Uterus (tissue), 4 donors: ENCODE results near the gene EPHA8. TPM values are rescaled to one million over a fixed set of nuclear protein-coding genes. Genes with fewer than 3 reads are reported as not detected.

Experiments
- DNase-seq, 2 donors: peaks; one replicate each; pipeline ENCODE4 v3.0.0-alpha.2; 2019 to 2020
- H3K27ac ChIP-seq, 2 donors: fragments of 200-600 bp; sonication (generic); 1 replicate in 1 of 2; 2 replicates in 1 of 2; pipeline ENCODE4 v1.5.1; 2016 to 2018
- H3K27me3 ChIP-seq, 2 donors: fragments of 200-600 bp; sonication (generic); one replicate each; pipeline ENCODE4 v1.5.1; 2018 to 2019; ENCODE audit warnings: control low read depth in 1 of 2
- H3K36me3 ChIP-seq, 2 donors: fragments of 200-600 bp; sonication (generic); one replicate each; pipeline ENCODE4 v1.5.1; 2019; ENCODE audit warnings: control low read depth in 1 of 2
- H3K4me1 ChIP-seq, 2 donors: fragments of 200-600 bp; sonication (generic); one replicate each; pipeline ENCODE4 v1.5.1; 2018 to 2019; ENCODE audit warnings: control low read depth in 1 of 2
- H3K4me3 ChIP-seq, 2 donors: fragments of 200-600 bp; sonication (generic); 1 replicate in 1 of 2; 2 replicates in 1 of 2; pipeline ENCODE4 v1.5.1; 2018 to 2019; ENCODE audit warnings: mild to moderate bottlenecking in 1 of 2
- H3K9me3 ChIP-seq, 2 donors: fragments of 200-600 bp; sonication (generic); one replicate each; pipeline ENCODE4 v1.5.1; 2019; ENCODE audit warnings: control low read depth in 1 of 2
- POLR2A ChIP-seq, 2 donors: fragments of 450-650 bp; IDR thresholded peaks; one replicate each; pipeline ENCODE4 v1.6.1; 2016; ENCODE audit warnings: antibody characterized with exemption in 2 of 2, mild to moderate bottlenecking in 1 of 2, moderate library complexity in 1 of 2
- intact Hi-C: fragments of 100-400 bp; cut with DNase I; formaldehyde crosslinking; loops from one replicate; pipeline ENCODE4 v1.15.1; 2023; ENCODE audit warnings: low total_unique reads
- total RNA-seq, 4 donors: library from RNA; depleted of rRNA in 3 of 4; stranded (reverse); fragments of >200 nt in 3 of 4; gene quantifications; one replicate each; pipeline versions ENCODE4 v1.1.0 to v1.2.4, GENCODE V29; 2014 to 2023
- TF ChIP-seq, protein P1 (sequence below), 4 experiments: fragments of 200-600 bp in 2 of 4; fragments of 450-650 bp in 2 of 4; sonication (generic) in 2 of 4; IDR thresholded peaks; one replicate each; pipeline ENCODE4 v1.5.1; 2016 to 2019; ENCODE audit warnings: antibody characterized with exemption in 4 of 4, mild to moderate bottlenecking in 2 of 4, moderate library complexity in 1 of 4
- donor health status: DM: yes; HTN: yes; CAD: no.

EPHA8 gene
- total RNA-seq, 4 donors from 2014 or later, result 0.07 TPM; not detected in 3

DNA sequence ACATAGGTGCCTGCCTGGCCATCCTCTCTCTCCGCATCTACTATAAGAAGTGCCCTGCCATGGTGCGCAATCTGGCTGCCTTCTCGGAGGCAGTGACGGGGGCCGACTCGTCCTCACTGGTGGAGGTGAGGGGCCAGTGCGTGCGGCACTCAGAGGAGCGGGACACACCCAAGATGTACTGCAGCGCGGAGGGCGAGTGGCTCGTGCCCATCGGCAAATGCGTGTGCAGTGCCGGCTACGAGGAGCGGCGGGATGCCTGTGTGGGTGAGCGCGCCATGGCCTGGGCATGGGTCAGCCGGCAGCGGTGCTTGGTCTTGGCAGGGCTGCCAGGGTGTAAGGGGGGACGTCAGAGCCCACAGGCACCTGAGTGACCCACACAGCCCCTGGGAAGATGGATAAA, 13.3 kb downstream of the EPHA8 start:
- intact Hi-C loops, result no loop called here
- no peak for TF ChIP-seq POLR2A (IDR thresholded peaks at IDR 0.05)
- TF ChIP-seq, protein P1, sequence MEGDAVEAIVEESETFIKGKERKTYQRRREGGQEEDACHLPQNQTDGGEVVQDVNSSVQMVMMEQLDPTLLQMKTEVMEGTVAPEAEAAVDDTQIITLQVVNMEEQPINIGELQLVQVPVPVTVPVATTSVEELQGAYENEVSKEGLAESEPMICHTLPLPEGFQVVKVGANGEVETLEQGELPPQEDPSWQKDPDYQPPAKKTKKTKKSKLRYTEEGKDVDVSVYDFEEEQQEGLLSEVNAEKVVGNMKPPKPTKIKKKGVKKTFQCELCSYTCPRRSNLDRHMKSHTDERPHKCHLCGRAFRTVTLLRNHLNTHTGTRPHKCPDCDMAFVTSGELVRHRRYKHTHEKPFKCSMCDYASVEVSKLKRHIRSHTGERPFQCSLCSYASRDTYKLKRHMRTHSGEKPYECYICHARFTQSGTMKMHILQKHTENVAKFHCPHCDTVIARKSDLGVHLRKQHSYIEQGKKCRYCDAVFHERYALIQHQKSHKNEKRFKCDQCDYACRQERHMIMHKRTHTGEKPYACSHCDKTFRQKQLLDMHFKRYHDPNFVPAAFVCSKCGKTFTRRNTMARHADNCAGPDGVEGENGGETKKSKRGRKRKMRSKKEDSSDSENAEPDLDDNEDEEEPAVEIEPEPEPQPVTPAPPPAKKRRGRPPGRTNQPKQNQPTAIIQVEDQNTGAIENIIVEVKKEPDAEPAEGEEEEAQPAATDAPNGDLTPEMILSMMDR (IDR thresholded peaks at IDR 0.05), result no peak
- H3K27ac ChIP-seq, result no peak overlapping the region

DNA sequence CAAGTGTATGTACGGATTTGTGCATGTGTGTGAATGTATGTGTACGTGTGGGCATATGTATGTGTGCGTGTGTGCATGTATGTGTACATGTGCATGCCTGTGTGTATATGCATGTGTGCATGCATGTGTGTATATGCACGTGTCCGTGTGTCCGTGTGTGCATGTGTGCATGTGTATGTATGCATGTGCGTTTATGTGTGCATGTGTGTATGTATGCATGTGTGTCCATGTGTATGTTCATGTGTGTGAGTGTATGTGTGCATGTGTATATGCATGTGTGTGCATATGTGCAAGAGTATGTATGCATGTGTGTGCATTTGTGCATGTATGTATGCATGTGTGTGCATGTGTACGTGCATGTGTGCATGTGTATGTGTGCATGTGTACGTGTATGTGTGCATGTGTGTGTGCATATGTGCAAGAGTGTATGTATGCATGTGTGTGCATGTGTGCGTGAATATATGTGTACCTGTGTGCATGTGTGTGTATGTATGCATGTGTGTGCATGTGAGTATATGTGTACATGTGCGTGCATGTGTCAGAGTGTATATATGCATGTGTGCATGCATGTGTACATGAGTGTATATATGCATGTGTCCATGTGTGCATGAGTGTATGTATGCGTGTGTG, 15.6 kb downstream of the EPHA8 start:
- TF ChIP-seq, protein P1 (IDR thresholded peaks at IDR 0.05), result no peak
- no peak for TF ChIP-seq POLR2A (IDR thresholded peaks at IDR 0.05)
- no peak overlapping the region for H3K4me3 ChIP-seq
- no peaks in the 10 kb centered on the region for H3K27me3 ChIP-seq
- H3K9me3 ChIP-seq, result no peaks in the 10 kb centered on the region
- no peaks in the 10 kb centered on the region for H3K36me3 ChIP-seq
- H3K27ac ChIP-seq, result no peak overlapping the region
- H3K4me1 ChIP-seq, result no peaks in the 10 kb centered on the region
- DNase-seq, result no peak
- intact Hi-C loops, result no loop called here

More for the DNA sequence above, 13.3 kb downstream of the EPHA8 start:
- no peak overlapping the region for H3K4me3 ChIP-seq
- H3K4me1 ChIP-seq, result no peaks in the 10 kb centered on the region
- DNase-seq, result no peak
- H3K27me3 ChIP-seq, result no peaks in the 10 kb centered on the region
- H3K36me3 ChIP-seq, result no peaks in the 10 kb centered on the region
- no peaks in the 10 kb centered on the region for H3K9me3 ChIP-seq

DNA sequence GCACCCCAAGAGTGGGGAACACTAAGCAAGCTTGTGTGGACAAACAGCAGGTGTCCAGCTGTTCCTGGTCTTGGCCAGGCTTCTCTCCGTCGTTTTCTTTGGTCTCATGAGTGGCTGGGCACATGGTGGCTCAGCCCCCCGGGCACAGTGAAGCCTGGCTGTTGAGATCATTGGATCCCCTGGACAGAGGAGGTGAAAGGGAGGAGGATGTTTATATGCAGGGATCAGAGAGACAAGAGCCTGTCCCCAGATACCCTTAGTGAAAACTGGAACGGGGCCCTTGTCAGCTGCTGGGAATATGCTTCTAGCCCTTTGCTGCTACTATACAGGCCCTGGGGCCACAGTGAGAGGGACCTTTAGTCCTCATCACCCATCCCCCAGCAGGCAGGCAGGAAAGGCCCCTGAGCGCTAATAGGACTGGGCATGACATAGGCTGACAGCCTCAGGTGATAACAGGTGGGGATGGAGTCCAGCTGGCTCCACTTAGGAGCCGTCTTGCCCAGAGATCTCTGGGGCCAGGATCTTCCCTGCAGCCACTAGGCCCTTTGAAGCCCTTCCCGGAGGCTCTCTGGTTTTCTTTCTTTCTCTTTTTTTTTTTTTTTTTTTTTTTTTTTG, 16.4 kb downstream of the EPHA8 start:
- TF ChIP-seq, protein P1 (IDR thresholded peaks at IDR 0.05), result no peak

DNA sequence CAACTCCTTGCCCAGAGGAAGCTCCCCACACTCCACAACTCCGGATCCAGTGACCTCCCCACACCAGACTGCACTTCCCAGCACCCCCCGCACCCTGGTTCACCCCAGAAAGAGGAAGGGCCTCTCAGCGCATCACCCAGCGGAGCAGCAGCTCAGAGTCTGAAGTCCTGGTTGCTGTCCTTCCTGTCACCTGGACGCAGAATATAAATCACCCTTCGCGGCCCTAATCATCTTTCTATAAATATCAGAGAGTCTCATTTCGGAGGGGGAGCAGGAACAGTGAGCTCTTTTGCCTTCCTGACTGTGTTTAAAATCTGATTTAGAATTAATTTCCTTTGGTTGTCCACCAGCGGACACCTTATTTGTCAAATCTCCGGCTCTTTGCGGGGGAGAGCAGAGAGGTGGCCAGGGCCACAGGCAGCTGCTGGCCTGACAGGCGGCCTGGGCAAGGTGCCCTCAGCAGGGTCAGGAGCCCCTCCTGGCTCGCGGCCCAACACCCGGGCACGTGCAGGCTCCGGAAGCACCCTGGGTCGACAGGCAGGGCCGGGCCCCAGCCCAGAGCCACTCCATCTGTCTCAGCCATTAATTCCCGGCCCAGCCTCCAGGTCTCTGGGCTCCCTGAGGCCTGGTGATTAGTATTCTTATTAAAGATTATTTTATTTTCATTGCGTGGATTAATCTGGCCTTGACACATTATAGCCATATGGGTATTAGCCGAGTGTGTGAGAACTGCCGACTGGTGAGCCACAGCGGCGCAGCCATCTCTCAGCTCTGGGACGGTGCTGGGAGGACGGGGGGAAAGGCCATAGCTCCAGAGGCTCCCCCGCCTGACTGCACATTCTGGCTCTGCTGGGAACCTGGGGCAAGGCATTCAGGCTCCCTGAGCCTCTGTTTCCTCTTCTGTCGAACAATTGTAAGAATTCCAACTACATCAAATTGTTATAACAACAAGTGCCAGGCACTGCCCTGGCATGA, 19.7 kb downstream of the EPHA8 start:
- Histone ChIP-seq H3K27ac (no peak overlapping the region), H3K36me3 (no peaks in the 10 kb centered on the region), H3K9me3 (no peaks in the 10 kb centered on the region), H3K27me3 (no peaks in the 10 kb centered on the region), H3K4me3 (no peak overlapping the region), H3K4me1 (no peaks in the 10 kb centered on the region)
- intact Hi-C loops, result no loop called here
- no peak for TF ChIP-seq POLR2A (IDR thresholded peaks at IDR 0.05)
- TF ChIP-seq, protein P1 (IDR thresholded peaks at IDR 0.05), result no peak
- no peak for DNase-seq

More for the DNA sequence above, 16.4 kb downstream of the EPHA8 start:
- H3K4me3 ChIP-seq, result no peak overlapping the region
- no peaks in the 10 kb centered on the region for H3K4me1 ChIP-seq
- H3K27me3 ChIP-seq, result no peaks in the 10 kb centered on the region
- H3K27ac ChIP-seq, result no peak overlapping the region
- no peak for DNase-seq
- H3K9me3 ChIP-seq, result no peaks in the 10 kb centered on the region
- H3K36me3 ChIP-seq, result no peaks in the 10 kb centered on the region
- intact Hi-C loops, result no loop called here
